ENCODE measurements around the gene C3orf52. TPM values are rescaled to one million over a fixed set of nuclear protein-coding genes. Genes with fewer than 3 reads are reported as not detected.

Gene C3orf52
- total RNA-seq, 1 donor from 2014 or later, result 1.4 TPM

DNA sequence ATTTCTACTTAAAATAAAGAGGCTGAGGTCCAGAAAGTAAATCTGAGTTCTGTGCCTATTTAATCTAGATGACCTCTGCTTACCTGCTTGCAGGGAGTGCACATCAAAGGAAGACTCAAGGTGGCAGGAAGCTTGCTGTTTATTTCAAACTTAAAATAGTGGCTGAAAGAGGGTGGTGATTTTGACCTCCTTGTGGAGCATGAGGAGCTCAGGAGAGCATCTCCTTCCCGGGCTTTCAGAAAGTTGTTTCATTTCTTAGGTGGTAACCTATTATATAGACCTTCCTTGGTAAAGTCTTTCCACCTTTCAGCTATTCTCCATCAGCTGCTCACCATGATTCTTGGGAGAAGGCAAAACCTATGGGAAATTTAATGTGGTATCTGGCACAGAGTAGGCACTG is 46.4 kb downstream of the C3orf52 start:
- no peaks in the 10 kb centered on the region for H3K27me3 Mint-ChIP-seq (ENCODE audit: unreplicated experiment)
- no peak overlapping the region for H3K4me3 Mint-ChIP-seq (ENCODE audit: unreplicated experiment)
- no peaks in the 10 kb centered on the region for H3K36me3 Mint-ChIP-seq (ENCODE audit: unreplicated experiment)
- no peak for DNase-seq
- TF ChIP-seq, protein P1, sequence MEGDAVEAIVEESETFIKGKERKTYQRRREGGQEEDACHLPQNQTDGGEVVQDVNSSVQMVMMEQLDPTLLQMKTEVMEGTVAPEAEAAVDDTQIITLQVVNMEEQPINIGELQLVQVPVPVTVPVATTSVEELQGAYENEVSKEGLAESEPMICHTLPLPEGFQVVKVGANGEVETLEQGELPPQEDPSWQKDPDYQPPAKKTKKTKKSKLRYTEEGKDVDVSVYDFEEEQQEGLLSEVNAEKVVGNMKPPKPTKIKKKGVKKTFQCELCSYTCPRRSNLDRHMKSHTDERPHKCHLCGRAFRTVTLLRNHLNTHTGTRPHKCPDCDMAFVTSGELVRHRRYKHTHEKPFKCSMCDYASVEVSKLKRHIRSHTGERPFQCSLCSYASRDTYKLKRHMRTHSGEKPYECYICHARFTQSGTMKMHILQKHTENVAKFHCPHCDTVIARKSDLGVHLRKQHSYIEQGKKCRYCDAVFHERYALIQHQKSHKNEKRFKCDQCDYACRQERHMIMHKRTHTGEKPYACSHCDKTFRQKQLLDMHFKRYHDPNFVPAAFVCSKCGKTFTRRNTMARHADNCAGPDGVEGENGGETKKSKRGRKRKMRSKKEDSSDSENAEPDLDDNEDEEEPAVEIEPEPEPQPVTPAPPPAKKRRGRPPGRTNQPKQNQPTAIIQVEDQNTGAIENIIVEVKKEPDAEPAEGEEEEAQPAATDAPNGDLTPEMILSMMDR (IDR thresholded peaks at IDR 0.05; ENCODE audit: partially characterized antibody, unreplicated experiment), result no peak
- H3K9me3 Mint-ChIP-seq (ENCODE audit: unreplicated experiment), result no peaks in the 10 kb centered on the region
- no peak overlapping the region for H3K27ac Mint-ChIP-seq (ENCODE audit: unreplicated experiment)
- H3K4me1 Mint-ChIP-seq (ENCODE audit: low read depth, unreplicated experiment), result peaks cover 2% of the 10 kb centered on the region

DNA sequence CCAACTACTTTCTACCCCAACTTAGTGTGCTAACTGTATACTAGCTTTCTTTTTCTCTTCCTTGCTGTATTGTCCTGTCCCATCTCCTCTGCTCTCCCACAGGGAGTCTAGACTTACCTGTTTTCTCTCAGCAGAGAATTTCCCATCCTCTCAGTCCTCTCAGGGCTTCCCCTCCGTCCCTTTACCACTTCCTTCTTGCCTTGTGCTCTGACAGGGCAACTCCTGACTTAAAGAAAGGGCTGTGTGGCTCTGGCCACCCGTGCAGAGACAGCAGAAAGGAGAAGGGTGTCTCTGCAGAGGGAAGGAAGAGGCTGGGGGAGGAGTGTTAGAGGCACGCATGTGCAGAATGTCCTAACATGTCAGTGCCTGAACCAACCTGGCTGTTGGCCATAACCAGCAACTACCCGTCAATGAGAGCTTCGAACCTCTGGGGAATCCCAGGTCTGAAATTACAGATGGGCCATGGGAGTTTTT is 46.8 kb downstream of the C3orf52 start, which contains the start of gene GCSAM:
Gene GCSAM, minus strand, starts transcription at position 274 of the 474 bp plus-strand sequence. Its CDS starts 128 bp downstream, at position 146.
- no peak within 1 kb of the TSS for H3K4me3 Mint-ChIP-seq (ENCODE audit: unreplicated experiment)
- no peak within 1 kb of the TSS for H3K27ac Mint-ChIP-seq (ENCODE audit: unreplicated experiment)
- DNase-seq, result no peak
- H3K27me3 Mint-ChIP-seq (ENCODE audit: unreplicated experiment), result no peaks in the 10 kb centered on the region
- H3K36me3 Mint-ChIP-seq (ENCODE audit: unreplicated experiment), result no peaks in the 10 kb centered on the region
- H3K9me3 Mint-ChIP-seq (ENCODE audit: unreplicated experiment), result no peaks in the 10 kb centered on the region
- TF ChIP-seq, protein P1 (IDR thresholded peaks at IDR 0.05; ENCODE audit: partially characterized antibody, unreplicated experiment), result no peak
- H3K4me1 Mint-ChIP-seq (ENCODE audit: low read depth, unreplicated experiment), result peaks cover 2% of the 10 kb centered on the region

DNA sequence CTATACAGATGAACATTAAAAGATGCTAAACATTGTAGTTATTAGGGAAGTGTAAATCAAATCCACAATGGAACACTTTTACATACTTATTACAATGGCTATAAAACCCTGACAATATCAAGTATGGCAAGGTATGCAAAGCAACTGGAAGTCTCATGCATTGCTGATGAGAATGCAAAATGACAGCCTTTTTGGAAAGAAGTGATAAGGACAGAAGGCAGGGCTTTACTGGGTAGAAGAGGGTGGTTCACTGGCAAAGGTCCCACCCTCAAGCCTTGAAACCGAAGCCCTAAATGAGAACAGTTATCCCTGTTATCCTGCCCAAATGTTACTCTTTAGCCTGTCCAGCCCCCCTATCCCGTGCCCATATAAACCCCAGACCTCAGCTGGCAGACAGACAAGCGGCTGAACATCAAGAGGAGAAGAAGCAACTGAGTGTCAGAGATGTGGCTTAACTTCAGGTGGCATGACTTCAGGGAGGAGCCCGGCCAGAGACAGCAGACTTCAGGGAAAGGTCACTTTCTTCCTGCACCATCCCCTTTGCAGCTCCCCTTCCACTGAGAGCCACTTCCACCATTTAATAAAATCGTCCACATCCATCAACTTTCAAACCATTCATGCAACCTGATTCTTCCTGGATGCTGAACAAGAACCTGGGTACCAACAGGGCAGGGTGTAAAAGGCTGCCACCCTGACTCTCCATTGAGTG is 47.6 kb downstream of the C3orf52 start:
- no peak for DNase-seq
- H3K4me1 Mint-ChIP-seq (ENCODE audit: low read depth, unreplicated experiment), result peaks cover 2% of the 10 kb centered on the region
- no peak overlapping the region for H3K27ac Mint-ChIP-seq (ENCODE audit: unreplicated experiment)
- no peak overlapping the region for H3K4me3 Mint-ChIP-seq (ENCODE audit: unreplicated experiment)
- TF ChIP-seq, protein P1 (IDR thresholded peaks at IDR 0.05; ENCODE audit: partially characterized antibody, unreplicated experiment), result no peak
- no peaks in the 10 kb centered on the region for H3K36me3 Mint-ChIP-seq (ENCODE audit: unreplicated experiment)
- H3K9me3 Mint-ChIP-seq (ENCODE audit: unreplicated experiment), result no peaks in the 10 kb centered on the region
- no peaks in the 10 kb centered on the region for H3K27me3 Mint-ChIP-seq (ENCODE audit: unreplicated experiment)

DNA sequence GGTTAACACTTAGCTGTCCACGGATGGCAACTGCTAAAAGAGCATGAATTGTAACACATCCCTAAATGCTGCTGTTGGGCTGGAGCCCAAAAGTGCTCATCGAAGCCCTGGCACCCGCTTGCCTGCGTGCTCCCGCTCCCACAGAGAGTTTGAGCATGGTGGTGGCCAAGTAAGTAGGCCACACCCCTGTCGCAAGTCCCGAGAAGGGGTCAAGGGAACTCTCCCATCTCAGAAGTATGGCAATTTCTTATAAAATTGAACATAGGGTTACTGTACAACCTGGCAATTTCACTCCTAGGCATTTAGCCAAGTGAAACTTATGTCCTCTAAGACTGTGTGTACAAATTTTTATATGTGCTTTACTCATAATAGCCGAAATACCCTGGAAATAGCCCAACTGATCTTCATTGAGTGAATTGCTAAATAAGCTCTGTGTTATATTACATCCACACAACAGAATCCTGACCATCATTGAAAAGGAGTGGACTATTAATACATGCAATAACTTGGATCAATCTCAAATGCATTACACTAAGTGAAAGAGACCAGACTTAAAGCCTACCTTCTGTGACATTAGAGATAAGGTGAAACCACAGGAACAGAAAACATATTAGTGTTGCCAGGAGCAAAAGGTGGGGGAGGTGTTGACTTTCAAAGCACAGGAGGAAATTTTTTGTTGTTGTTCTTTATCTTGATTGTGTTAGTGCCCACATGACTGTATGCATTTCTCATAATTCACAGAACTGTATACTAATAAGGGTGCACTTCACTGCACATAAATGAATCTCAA is 48.3 kb downstream of the C3orf52 start:
- no peaks in the 10 kb centered on the region for H3K9me3 Mint-ChIP-seq (ENCODE audit: unreplicated experiment)
- no peak for DNase-seq
- H3K4me1 Mint-ChIP-seq (ENCODE audit: low read depth, unreplicated experiment), result peaks cover 2% of the 10 kb centered on the region
- TF ChIP-seq, protein P1 (IDR thresholded peaks at IDR 0.05; ENCODE audit: partially characterized antibody, unreplicated experiment), result no peak
- H3K27ac Mint-ChIP-seq (ENCODE audit: unreplicated experiment), result no peak overlapping the region
- H3K36me3 Mint-ChIP-seq (ENCODE audit: unreplicated experiment), result no peaks in the 10 kb centered on the region
- H3K27me3 Mint-ChIP-seq (ENCODE audit: unreplicated experiment), result no peaks in the 10 kb centered on the region
- H3K4me3 Mint-ChIP-seq (ENCODE audit: unreplicated experiment), result no peak overlapping the region

DNA sequence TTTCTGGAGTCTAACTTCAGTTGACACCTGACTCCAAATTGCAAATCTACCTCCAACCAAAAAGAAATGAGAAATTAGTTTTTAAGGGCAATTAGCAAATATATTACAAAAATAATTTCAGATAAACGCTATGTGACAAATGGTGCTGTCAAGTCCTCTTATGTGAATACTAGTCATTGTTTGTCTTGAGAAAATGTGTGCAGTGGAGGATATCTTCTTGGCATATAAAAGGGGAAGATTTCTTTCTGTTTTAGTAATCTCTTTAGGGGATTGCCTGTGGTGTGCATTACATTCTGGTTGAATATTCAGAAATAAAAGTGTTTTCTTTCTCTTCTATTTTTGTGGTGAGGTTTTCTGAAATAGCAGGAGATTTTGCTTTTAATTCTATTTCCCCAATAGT is 49.9 kb downstream of the C3orf52 start:
- no peak for DNase-seq
- Mint-ChIP-seq H3K9me3 (ENCODE audit: unreplicated experiment) (no peaks in the 10 kb centered on the region), H3K4me1 (ENCODE audit: low read depth, unreplicated experiment) (peaks cover 2% of the 10 kb centered on the region), H3K27ac (ENCODE audit: unreplicated experiment) (no peak overlapping the region), H3K27me3 (ENCODE audit: unreplicated experiment) (no peaks in the 10 kb centered on the region), H3K36me3 (ENCODE audit: unreplicated experiment) (no peaks in the 10 kb centered on the region), H3K4me3 (ENCODE audit: unreplicated experiment) (no peak overlapping the region)
- TF ChIP-seq, protein P1 (IDR thresholded peaks at IDR 0.05; ENCODE audit: partially characterized antibody, unreplicated experiment), result no peak

Measured in glutamatergic neuron (in vitro differentiated cells).